OCI-LY1 (cell line): ENCODE results near the gene ASIC3.
A peak's percentile ranks its signal among the peaks of the same experiment; 100 is the strongest.

ENCODE experiments used
- H2AFZ ChIP-seq: fragments of 200-600 bp; sonication (generic), shearing (Covaris generic); 2 replicates; pipeline ENCODE4 v1.6.0; 2014; ENCODE audit warnings: antibody characterized with exemption, mild to moderate bottlenecking, low read length
- H3F3A ChIP-seq: fragments of 200-600 bp; sonication (generic), shearing (Covaris generic); 2 replicates; pipeline ENCODE4 v1.6.0; 2014; ENCODE audit warnings: mild to moderate bottlenecking, antibody characterized with exemption, low read length, moderate library complexity; ENCODE audit not compliant: insufficient read depth
- H3K27ac ChIP-seq: fragments of 200-600 bp; sonication (generic); 2 replicates; pipeline ENCODE4 v1.5.1; 2014; ENCODE audit warnings: low read length, mixed run types, mild to moderate bottlenecking, low read depth; ENCODE audit not compliant: poor library complexity, severe bottlenecking
- H3K27me3 ChIP-seq: fragments of 200-600 bp; sonication (generic); 2 replicates; pipeline ENCODE4 v1.6.0; 2014; ENCODE audit warnings: antibody characterized with exemption, mild to moderate bottlenecking, low read length, moderate library complexity; ENCODE audit not compliant: insufficient read depth
- H3K36me3 ChIP-seq: fragments of 200-600 bp; sonication (generic); 2 replicates; pipeline ENCODE4 v1.6.1; 2014; ENCODE audit warnings: mild to moderate bottlenecking, antibody characterized with exemption, low read length, moderate library complexity, mixed read lengths; ENCODE audit not compliant: insufficient read depth
- H3K4me1 ChIP-seq: fragments of 200-600 bp; sonication (generic); 2 replicates; pipeline ENCODE4 v1.5.1; 2014; ENCODE audit warnings: mild to moderate bottlenecking, low read length, moderate library complexity; ENCODE audit not compliant: insufficient read depth, severe bottlenecking
- H3K4me2 ChIP-seq: fragments of 200-600 bp; sonication (generic), shearing (Covaris generic); 2 replicates; pipeline ENCODE4 v1.6.1; 2014; ENCODE audit warnings: low read length
- H3K4me3 ChIP-seq: fragments of 200-600 bp; sonication (generic); 2 replicates; pipeline ENCODE4 v1.5.1; 2014; ENCODE audit warnings: low read length, low read depth, mild to moderate bottlenecking, mixed read lengths; ENCODE audit not compliant: poor library complexity, severe bottlenecking
- H3K79me2 ChIP-seq: fragments of 200-600 bp; shearing (Covaris generic); 2 replicates; pipeline ENCODE4 v1.6.1; 2016; ENCODE audit warnings: mixed run types, low read length, mixed read lengths; ENCODE audit not compliant: insufficient read depth
- H3K9ac ChIP-seq: fragments of 200-600 bp; sonication (generic), shearing (Covaris generic); 2 replicates; pipeline ENCODE4 v1.6.1; 2014; ENCODE audit warnings: mild to moderate bottlenecking, low read length, mixed read lengths
- H3K9me2 ChIP-seq: fragments of 200-600 bp; sonication (generic), shearing (Covaris generic); 2 replicates; pipeline ENCODE4 v1.6.1; 2014; ENCODE audit warnings: low read depth, mild to moderate bottlenecking, low read length, mixed read lengths
- H3K9me3 ChIP-seq: fragments of 200-600 bp; shearing (Covaris generic); 2 replicates; pipeline ENCODE4 v1.6.1; 2014; ENCODE audit warnings: low read length, mixed read lengths
- H4K20me1 ChIP-seq: fragments of 200-600 bp; sonication (generic), shearing (Covaris generic); 2 replicates; pipeline ENCODE4 v1.6.0; 2016; ENCODE audit warnings: mild to moderate bottlenecking, low read length; ENCODE audit not compliant: insufficient read depth
- CTCF ChIP-seq: fragments of 200-600 bp; sonication (generic), shearing (Covaris generic); IDR thresholded peaks from 2 replicates; pipeline ENCODE4 v1.5.1; 2017; ENCODE audit warnings: mild to moderate bottlenecking, antibody characterized with exemption, low read length, moderate library complexity, mixed read lengths
- EZH2 ChIP-seq: fragments of 200-600 bp; sonication (generic), shearing (Covaris generic); IDR thresholded peaks from 2 replicates; pipeline ENCODE4 v1.8.0; 2017; ENCODE audit warnings: borderline replicate concordance, mixed run types, mild to moderate bottlenecking, antibody characterized with exemption, low read length, moderate library complexity, mixed read lengths

ASIC3 gene

GRCh38 chr7:151056666-151057505 is 8.6 kb downstream of the ASIC3 start:
- Histone ChIP-seq H3K36me3 (peaks cover 3% of the 10 kb centered on the region; the same call in 1 of the 2 replicates), H3K9me2 (no peaks in the 10 kb centered on the region), H3K9me3 (no peaks in the 10 kb centered on the region), H3F3A (0 out of 2 replicates have a peak, but pooled peaks cover 7% of the 10 kb centered on the region), H3K27me3 (no peaks in the 10 kb centered on the region; the same call in 1 of the 2 replicates), H2AFZ (no peak overlapping the region), H3K27ac (no peak overlapping the region), H3K79me2 (no peaks in the 10 kb centered on the region; the same call in 1 of the 2 replicates), H3K4me2 (peak overlapping the region; percentile 74), H3K4me1 (peaks cover 39% of the 10 kb centered on the region), H4K20me1 (no peaks in the 10 kb centered on the region), H3K4me3 (peak overlapping the region; percentile 90), H3K9ac (peak overlapping the region; percentile 63)
- TF ChIP-seq EZH2 = no peak
- TF ChIP-seq CTCF = no peak; the same call in 1 of the 2 replicates

GRCh38 chr7:151057506-151057988 is 9.2 kb downstream of the ASIC3 start, which contains the start of gene CDK5:
Gene CDK5 (minus strand): TSS chr7:151057897. CDS start chr7:151057848, 49 bp downstream.
- H4K20me1 ChIP-seq = no peaks in the 10 kb centered on the region
- H3K9ac ChIP-seq = peak within 1 kb of the TSS; percentile 79
- peaks cover 41% of the 10 kb centered on the region for H3K4me1 ChIP-seq
- peak within 1 kb of the TSS; percentile 90 for H3K4me3 ChIP-seq
- H3K27me3 ChIP-seq = no peaks in the 10 kb centered on the region
- peaks cover 3% of the 10 kb centered on the region; the same call in 1 of the 2 replicates for H3K36me3 ChIP-seq
- H2AFZ ChIP-seq = 0 out of 2 replicates have a peak within 1 kb of the TSS, but pooled peaks have one; percentile 5
- TF ChIP-seq CTCF (no peak), EZH2 (no peak)
- no peaks in the 10 kb centered on the region; the same call in 1 of the 2 replicates for H3K79me2 ChIP-seq
- H3K9me3 ChIP-seq = no peaks in the 10 kb centered on the region
- peak within 1 kb of the TSS; percentile 82 for H3K27ac ChIP-seq
- H3F3A ChIP-seq = 0 out of 2 replicates have a peak, but pooled peaks cover 7% of the 10 kb centered on the region
- H3K4me2 ChIP-seq = peak within 1 kb of the TSS; percentile 85
- no peaks in the 10 kb centered on the region for H3K9me2 ChIP-seq

- Histone ChIP-seq H3K4me3 (peak overlapping the region; percentile 90), H4K20me1 (no peaks in the 10 kb centered on the region), H3K79me2 (no peaks in the 10 kb centered on the region; the same call in 1 of the 2 replicates), H3K27ac (peak overlapping the region; percentile 82), H2AFZ (0 out of 2 replicates have a peak overlapping the region, but pooled peaks have one; percentile 5), H3K36me3 (peaks cover 3% of the 10 kb centered on the region; the same call in 1 of the 2 replicates), H3K4me1 (peaks cover 41% of the 10 kb centered on the region), H3K4me2 (peak overlapping the region; percentile 85), H3K9me3 (no peaks in the 10 kb centered on the region), H3K9me2 (no peaks in the 10 kb centered on the region), H3K27me3 (no peaks in the 10 kb centered on the region), H3F3A (0 out of 2 replicates have a peak, but pooled peaks cover 7% of the 10 kb centered on the region), H3K9ac (peak overlapping the region; percentile 79)
- TF ChIP-seq EZH2 = no peak
- no peak for TF ChIP-seq CTCF
Observed at GRCh38 chr7:151057989-151058780, 9.9 kb downstream of the ASIC3 start.
